ENCODE measurements around the gene EVC2. TPM values are rescaled to one million over a fixed set of nuclear protein-coding genes. Genes with fewer than 3 reads are reported as not detected.

EVC2 gene
- total RNA-seq, 1 donor from 2014 or later, result 16.9 TPM

DNA sequence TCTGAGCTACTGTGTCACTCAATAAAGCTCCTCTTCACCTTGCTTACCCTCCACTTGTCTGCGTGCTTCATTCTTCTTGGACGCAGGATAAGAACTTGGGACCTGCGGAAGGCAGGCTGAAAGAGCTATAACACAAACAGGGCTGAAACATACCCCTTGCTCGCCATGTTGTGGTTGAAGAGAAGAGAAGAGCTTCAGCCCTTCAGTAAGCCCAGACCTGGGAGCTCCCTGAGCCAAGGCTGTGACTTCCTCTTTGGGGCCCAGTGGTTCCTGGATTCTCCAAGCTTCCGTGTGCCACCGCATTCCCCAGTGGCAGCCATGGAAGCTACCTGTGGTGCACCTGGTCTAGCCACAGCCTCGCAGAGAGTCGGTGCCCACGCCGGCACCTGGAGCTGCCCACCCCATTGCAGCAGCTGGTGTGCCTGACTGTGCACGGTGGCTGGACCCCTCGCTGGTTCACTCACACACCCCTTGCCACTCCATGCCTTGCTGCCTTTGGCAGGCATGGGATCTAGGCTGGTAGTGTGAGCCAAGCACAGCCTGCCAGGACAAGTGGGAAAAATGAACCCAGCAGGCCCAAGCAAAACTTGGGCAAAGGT is 160.6 kb downstream of the EVC2 start:
- peaks cover 45% of the 10 kb centered on the region for H3K36me3 Mint-ChIP-seq
- H3K27ac Mint-ChIP-seq, result no peak overlapping the region
- no peak for DNase-seq (ENCODE audit: low spot score in 2 of 2, unreplicated experiment in 2 of 2)
- H3K27me3 Mint-ChIP-seq (ENCODE audit: low read depth), result no peaks in the 10 kb centered on the region
- no peaks in the 10 kb centered on the region for H3K4me1 Mint-ChIP-seq
- peaks cover 29% of the 10 kb centered on the region for H3K9me3 Mint-ChIP-seq
- H3K4me3 Mint-ChIP-seq, result no peak overlapping the region
- TF ChIP-seq CTCF (IDR thresholded peaks at IDR 0.05; ENCODE audit: unreplicated experiment), result no peak

- no peaks in the 10 kb centered on the region for H3K4me1 Mint-ChIP-seq
- no peak for TF ChIP-seq CTCF (IDR thresholded peaks at IDR 0.05; ENCODE audit: unreplicated experiment)
- H3K9me3 Mint-ChIP-seq, result peaks cover 12% of the 10 kb centered on the region
- no peaks in the 10 kb centered on the region for H3K27me3 Mint-ChIP-seq (ENCODE audit: low read depth)
- DNase-seq (ENCODE audit: low spot score in 2 of 2, unreplicated experiment in 2 of 2), result no peak
- H3K27ac Mint-ChIP-seq, result no peak overlapping the region
- peaks cover 21% of the 10 kb centered on the region for H3K36me3 Mint-ChIP-seq
- no peak overlapping the region for H3K4me3 Mint-ChIP-seq
Observed at GRCh38 chr4:5545271-5545670, 163.1 kb downstream of the EVC2 start.

DNA sequence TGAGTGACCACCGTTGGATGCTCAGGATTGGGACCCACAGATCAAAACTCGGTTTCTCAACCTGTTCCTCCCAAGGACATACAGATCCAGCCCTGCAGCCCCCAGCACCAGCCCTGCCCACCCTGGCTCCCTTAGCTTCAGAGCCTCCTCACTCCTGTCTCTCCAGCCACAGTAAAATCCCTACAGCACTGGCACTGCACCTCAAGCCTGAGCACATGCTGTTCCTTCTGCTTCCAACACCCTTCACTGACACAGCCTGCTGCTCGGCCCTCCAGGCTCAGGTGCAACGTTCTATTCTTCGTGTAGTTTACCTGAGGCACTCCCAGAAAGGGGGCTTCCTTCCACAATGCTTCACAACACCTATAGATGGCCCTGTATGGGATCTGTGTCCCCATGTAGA is 163.6 kb downstream of the EVC2 start:
- Mint-ChIP-seq H3K4me1 (no peaks in the 10 kb centered on the region), H3K9me3 (peaks cover 7% of the 10 kb centered on the region), H3K4me3 (no peak overlapping the region), H3K36me3 (peaks cover 16% of the 10 kb centered on the region), H3K27me3 (ENCODE audit: low read depth) (no peaks in the 10 kb centered on the region), H3K27ac (no peak overlapping the region)
- TF ChIP-seq CTCF (IDR thresholded peaks at IDR 0.05; ENCODE audit: unreplicated experiment), result no peak
- DNase-seq (ENCODE audit: low spot score in 2 of 2, unreplicated experiment in 2 of 2), result no peak

DNA sequence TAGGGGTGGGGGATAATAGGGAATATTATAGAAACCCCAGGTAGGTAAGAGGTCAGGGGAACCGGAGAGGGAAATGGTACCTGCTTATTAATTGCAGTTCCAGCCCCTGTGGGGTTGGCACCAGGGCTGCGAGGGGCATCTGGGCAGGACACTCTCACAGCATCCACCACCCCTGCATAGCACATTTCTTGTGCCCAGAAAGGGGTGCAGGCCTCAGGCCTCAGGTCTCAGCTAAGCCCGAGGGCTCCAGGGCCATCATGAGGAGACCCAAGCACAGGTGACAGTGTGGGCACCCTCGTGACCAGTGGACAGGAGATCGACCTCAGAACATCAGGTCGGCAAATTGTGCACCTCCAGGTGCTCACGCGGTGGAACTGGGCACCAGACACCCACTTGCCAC is 164.7 kb downstream of the EVC2 start:
- no peaks in the 10 kb centered on the region for H3K27me3 Mint-ChIP-seq (ENCODE audit: low read depth)
- H3K27ac Mint-ChIP-seq, result no peak overlapping the region
- TF ChIP-seq CTCF (IDR thresholded peaks at IDR 0.05; ENCODE audit: unreplicated experiment), result no peak
- peaks cover 8% of the 10 kb centered on the region for H3K36me3 Mint-ChIP-seq
- no peaks in the 10 kb centered on the region for H3K9me3 Mint-ChIP-seq
- H3K4me3 Mint-ChIP-seq, result no peak overlapping the region
- H3K4me1 Mint-ChIP-seq, result no peaks in the 10 kb centered on the region
- DNase-seq (ENCODE audit: low spot score in 2 of 2, unreplicated experiment in 2 of 2), result no peak

DNA sequence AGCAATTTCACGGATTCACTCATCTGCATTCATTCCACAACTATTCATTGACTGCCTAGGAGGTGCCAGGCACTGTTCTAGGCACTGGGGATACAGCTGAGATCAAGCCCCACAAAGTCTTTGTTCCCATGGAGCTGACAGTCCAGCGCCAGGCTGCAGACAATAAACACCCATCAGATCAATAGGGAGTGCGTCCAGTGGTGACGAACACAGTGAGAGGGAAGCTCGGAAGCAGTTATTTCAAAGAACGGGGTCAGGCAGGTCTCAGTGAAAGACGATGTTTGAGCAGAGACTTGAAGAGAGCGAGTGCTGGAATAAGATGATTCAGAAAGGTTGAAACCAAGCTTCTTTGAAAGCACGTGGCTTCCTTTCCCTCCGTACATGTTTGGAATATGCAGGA is 167.2 kb downstream of the EVC2 start:
- peaks cover 2% of the 10 kb centered on the region for H3K36me3 Mint-ChIP-seq
- no peaks in the 10 kb centered on the region for H3K27me3 Mint-ChIP-seq (ENCODE audit: low read depth)
- no peaks in the 10 kb centered on the region for H3K9me3 Mint-ChIP-seq
- no peak overlapping the region for H3K27ac Mint-ChIP-seq
- no peak overlapping the region for H3K4me3 Mint-ChIP-seq
- H3K4me1 Mint-ChIP-seq, result no peaks in the 10 kb centered on the region
- no peak for TF ChIP-seq CTCF (IDR thresholded peaks at IDR 0.05; ENCODE audit: unreplicated experiment)
- no peak for DNase-seq (ENCODE audit: low spot score in 2 of 2, unreplicated experiment in 2 of 2)

- H3K27ac Mint-ChIP-seq, result no peak overlapping the region
- no peaks in the 10 kb centered on the region for H3K27me3 Mint-ChIP-seq (ENCODE audit: low read depth)
- H3K36me3 Mint-ChIP-seq, result peaks cover 5% of the 10 kb centered on the region
- DNase-seq (ENCODE audit: low spot score in 2 of 2, unreplicated experiment in 2 of 2), result no peak
- no peaks in the 10 kb centered on the region for H3K4me1 Mint-ChIP-seq
- TF ChIP-seq CTCF (IDR thresholded peaks at IDR 0.05; ENCODE audit: unreplicated experiment), result no peak
- H3K4me3 Mint-ChIP-seq, result no peak overlapping the region
- H3K9me3 Mint-ChIP-seq, result peaks cover 3% of the 10 kb centered on the region
Observed at GRCh38 chr4:5539584-5539983, 168.8 kb downstream of the EVC2 start.
